SK-N-SH treated with all-trans-retinoic acid at 6 μM for 48 hours (cell line): Measurements from ENCODE around the gene DHCR24.

Experiments
- ATAC-seq: fragments of 200-7000 bp; cut with Tn5 transposase; 3 replicates; pipeline ENCODE4 v1.9.1; 2020; ENCODE audit warnings: mild to moderate bottlenecking, moderate library complexity
- ARNTL ChIP-seq: fragments of 450-650 bp; formaldehyde crosslinking; IDR thresholded peaks from 2 replicates; pipeline ENCODE4 v1.5.0; 2020; ENCODE audit warnings: low read depth, mild to moderate bottlenecking, moderate library complexity, borderline replicate concordance
- BACH2 ChIP-seq: fragments of 250-450 bp; sonication (Bioruptor Pico); IDR thresholded peaks from 2 replicates; pipeline ENCODE4 v1.9.0; 2021; ENCODE audit warnings: mild to moderate bottlenecking, borderline replicate concordance
- CSDC2 ChIP-seq: fragments of 250-450 bp; sonication (Bioruptor Pico); IDR thresholded peaks from 2 replicates; pipeline ENCODE4 v1.5.0; 2020; ENCODE audit warnings: mild to moderate bottlenecking, moderate library complexity
- ESRRG ChIP-seq: fragments of 250-450 bp; sonication (Bioruptor Pico); IDR thresholded peaks from 2 replicates; pipeline ENCODE4 v1.6.1; 2021; ENCODE audit warnings: mild to moderate bottlenecking
- GLIS3 ChIP-seq: fragments of 250-450 bp; sonication (Bioruptor Pico); IDR thresholded peaks from 2 replicates; pipeline ENCODE4 v1.5.0; 2020; ENCODE audit warnings: mild to moderate bottlenecking, moderate library complexity
- POU6F1 ChIP-seq: fragments of 250-450 bp; sonication (Bioruptor Pico); IDR thresholded peaks from 2 replicates; pipeline ENCODE4 v1.8.0; 2021; ENCODE audit warnings: low read depth, mild to moderate bottlenecking, moderate library complexity, borderline replicate concordance
- PPARA ChIP-seq: fragments of 250-450 bp; sonication (Bioruptor Pico); IDR thresholded peaks from 2 replicates; pipeline ENCODE4 v1.5.0; 2020; ENCODE audit warnings: mild to moderate bottlenecking, borderline replicate concordance
- RARB ChIP-seq: fragments of 250-450 bp; sonication (Bioruptor Pico); IDR thresholded peaks from 2 replicates; pipeline ENCODE4 v1.8.0; 2021; ENCODE audit warnings: mild to moderate bottlenecking, moderate library complexity
- SNAI2 ChIP-seq: fragments of 250-450 bp; sonication (Bioruptor Pico); IDR thresholded peaks from 2 replicates; pipeline ENCODE4 v1.5.0; 2020; ENCODE audit warnings: mild to moderate bottlenecking, moderate library complexity
- TOX ChIP-seq: fragments of 250-450 bp; sonication (Bioruptor Pico); IDR thresholded peaks from 2 replicates; pipeline ENCODE4 v1.8.0; 2021; ENCODE audit warnings: mild to moderate bottlenecking, moderate library complexity, borderline replicate concordance
- TSHZ2 ChIP-seq: fragments of 250-450 bp; sonication (Bioruptor Pico); IDR thresholded peaks from 2 replicates; pipeline ENCODE4 v1.5.0; 2020; ENCODE audit warnings: mild to moderate bottlenecking, moderate library complexity
- ZC3H10 ChIP-seq: fragments of 250-450 bp; sonication (Bioruptor Pico); IDR thresholded peaks from 2 replicates; pipeline ENCODE4 v1.5.1; 2021; ENCODE audit warnings: mild to moderate bottlenecking, moderate library complexity
- ZNF70 ChIP-seq: fragments of 450-650 bp; formaldehyde crosslinking; IDR thresholded peaks from 2 replicates; pipeline ENCODE4 v1.5.0; 2020; ENCODE audit warnings: mild to moderate bottlenecking, moderate library complexity
- TF ChIP-seq, protein P1 (sequence below): fragments of 250-450 bp; sonication (Bioruptor Pico); IDR thresholded peaks from 2 replicates; pipeline ENCODE4 v1.5.1; 2020; ENCODE audit warnings: low read depth, mild to moderate bottlenecking, moderate library complexity
- TF ChIP-seq, protein P2 (sequence below): fragments of 250-450 bp; sonication (Bioruptor Pico); IDR thresholded peaks from 2 replicates; pipeline ENCODE4 v1.5.1; 2021; ENCODE audit warnings: mild to moderate bottlenecking, moderate library complexity

Gene DHCR24

DNA sequence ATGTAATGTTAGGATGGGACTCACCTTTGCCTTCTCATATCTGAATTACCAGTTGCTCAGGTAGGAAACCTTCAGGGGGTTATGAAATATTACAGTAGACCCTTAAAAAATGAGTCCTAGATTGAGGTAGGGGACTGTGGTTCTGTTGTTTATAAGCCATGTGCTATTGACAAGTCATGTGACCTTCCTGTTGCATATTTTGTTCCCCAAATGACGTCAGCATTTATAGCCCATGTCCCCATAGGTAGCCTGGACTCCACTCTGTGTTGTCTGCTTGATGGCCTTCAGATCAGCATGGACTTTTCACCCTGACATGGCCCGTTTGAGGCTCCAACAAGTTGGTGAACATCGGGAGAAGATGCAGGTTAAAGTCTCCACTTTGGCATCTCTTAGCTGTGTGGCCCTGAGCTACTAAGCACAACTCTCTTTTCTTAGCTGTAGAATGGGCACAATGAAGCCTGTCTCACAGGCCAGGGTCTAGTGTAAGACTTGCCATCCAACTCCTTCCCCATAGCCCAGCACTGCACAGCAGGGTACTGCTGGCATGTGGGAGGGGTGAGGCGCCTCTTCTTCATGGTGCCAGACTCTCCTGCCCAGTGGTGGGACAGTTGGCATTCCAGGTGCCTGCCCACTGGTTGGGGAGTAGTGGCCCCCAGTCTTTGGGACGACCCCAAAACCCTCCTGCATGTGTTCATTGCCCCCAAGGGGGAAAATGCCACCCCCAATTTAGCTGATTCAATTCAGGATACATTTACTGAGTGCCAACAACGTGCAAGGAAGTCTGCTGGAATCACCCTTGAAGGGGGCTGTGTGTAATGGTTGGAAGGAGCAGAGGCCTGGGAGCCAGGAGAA, 49.8 kb downstream of the DHCR24 start (continued):
- TF ChIP-seq POU6F1 (CRISPR knock-in tag): no peak
- TF ChIP-seq, all 23 proteins: peak for 0

- no peak for ATAC-seq
- TF ChIP-seq TOX (CRISPR knock-in tag): no peak
- TF ChIP-seq TSHZ2: no peak
- TF ChIP-seq, protein P1, sequence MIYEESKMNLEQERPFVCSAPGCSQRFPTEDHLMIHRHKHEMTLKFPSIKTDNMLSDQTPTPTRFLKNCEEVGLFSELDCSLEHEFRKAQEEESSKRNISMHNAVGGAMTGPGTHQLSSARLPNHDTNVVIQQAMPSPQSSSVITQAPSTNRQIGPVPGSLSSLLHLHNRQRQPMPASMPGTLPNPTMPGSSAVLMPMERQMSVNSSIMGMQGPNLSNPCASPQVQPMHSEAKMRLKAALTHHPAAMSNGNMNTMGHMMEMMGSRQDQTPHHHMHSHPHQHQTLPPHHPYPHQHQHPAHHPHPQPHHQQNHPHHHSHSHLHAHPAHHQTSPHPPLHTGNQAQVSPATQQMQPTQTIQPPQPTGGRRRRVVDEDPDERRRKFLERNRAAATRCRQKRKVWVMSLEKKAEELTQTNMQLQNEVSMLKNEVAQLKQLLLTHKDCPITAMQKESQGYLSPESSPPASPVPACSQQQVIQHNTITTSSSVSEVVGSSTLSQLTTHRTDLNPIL: no peak
- no peak for TF ChIP-seq SNAI2 (CRISPR knock-in tag)
- TF ChIP-seq, protein P2, sequence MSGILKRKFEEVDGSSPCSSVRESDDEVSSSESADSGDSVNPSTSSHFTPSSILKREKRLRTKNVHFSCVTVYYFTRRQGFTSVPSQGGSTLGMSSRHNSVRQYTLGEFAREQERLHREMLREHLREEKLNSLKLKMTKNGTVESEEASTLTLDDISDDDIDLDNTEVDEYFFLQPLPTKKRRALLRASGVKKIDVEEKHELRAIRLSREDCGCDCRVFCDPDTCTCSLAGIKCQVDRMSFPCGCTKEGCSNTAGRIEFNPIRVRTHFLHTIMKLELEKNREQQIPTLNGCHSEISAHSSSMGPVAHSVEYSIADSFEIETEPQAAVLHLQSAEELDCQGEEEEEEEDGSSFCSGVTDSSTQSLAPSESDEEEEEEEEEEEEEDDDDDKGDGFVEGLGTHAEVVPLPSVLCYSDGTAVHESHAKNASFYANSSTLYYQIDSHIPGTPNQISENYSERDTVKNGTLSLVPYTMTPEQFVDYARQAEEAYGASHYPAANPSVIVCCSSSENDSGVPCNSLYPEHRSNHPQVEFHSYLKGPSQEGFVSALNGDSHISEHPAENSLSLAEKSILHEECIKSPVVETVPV: no peak
- TF ChIP-seq CSDC2 (CRISPR knock-in tag): no peak
- TF ChIP-seq ARNTL (CRISPR knock-in tag): no peak
- no peak for TF ChIP-seq BACH2
- TF ChIP-seq ZC3H10 (CRISPR knock-in tag): no peak
- no peak for TF ChIP-seq ZNF70 (CRISPR knock-in tag)
- no peak for TF ChIP-seq PPARA (CRISPR knock-in tag)
- TF ChIP-seq RARB (CRISPR knock-in tag): no peak
- TF ChIP-seq POU6F1 (CRISPR knock-in tag): no peak
- no peak for TF ChIP-seq ESRRG
- TF ChIP-seq, all 23 proteins: peak for 0
These were observed 50.4 kb downstream of the DHCR24 start for GRCh38 chr1:54836594-54836993.

DNA sequence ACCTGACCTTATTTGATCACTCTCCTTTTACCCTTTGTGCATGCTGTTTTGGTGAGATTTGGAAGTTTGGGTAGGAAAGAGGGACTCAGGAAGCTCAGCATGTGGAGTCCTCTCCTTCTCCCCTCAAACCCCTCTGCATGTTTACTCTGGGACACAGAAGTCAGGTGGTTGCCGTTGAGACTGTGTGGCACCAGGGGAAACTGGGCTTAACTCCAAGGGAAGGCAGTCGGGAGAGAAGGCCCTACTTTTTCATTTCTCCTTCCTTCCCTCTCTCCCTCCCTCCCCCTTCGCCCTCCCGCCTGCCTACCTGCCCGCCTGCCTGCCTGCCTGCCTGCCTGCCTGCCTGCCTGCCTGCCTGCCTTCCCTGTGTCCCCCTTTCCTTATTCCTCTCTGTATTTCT, 51.0 kb downstream of the DHCR24 start:
- TF ChIP-seq CSDC2 (CRISPR knock-in tag) (no peak), GLIS3 (CRISPR knock-in tag) (no peak), SNAI2 (CRISPR knock-in tag) (no peak), POU6F1 (CRISPR knock-in tag) (no peak)
- TF ChIP-seq, all 23 proteins: peak for 0
- ATAC-seq: no peak
